ENCODE measurements around the gene JAK3. TPM values are rescaled to one million over a fixed set of nuclear protein-coding genes. Genes with fewer than 3 reads are reported as not detected.

JAK3 gene
- total RNA-seq, 2 donors from 2014 or later, result 2.0 to 3.1 TPM

- peaks cover 33% of the 10 kb centered on the region for H3K4me1 ChIP-seq
- 49 to 76% methylated on average over 5 to 22 of the region's 23 CpGs for WGBS, 2 donors
- intact Hi-C loops (cut with DNase I), result loop anchor here (5.0 kb wide), 1 partner anchor 136 kb away; no protein-coding TSS in a partner anchor
These were observed 14.0 kb upstream of the JAK3 start for GRCh38 chr19:17861542-17862402.

GRCh38 chr19:17860993-17861360, 13.2 kb upstream of the JAK3 start:
- Histone ChIP-seq H3K36me3 (replicated peaks in 1 of 2; ENCODE audit: insufficient read depth in 1 of 2, low read depth in 2 of 2) (peaks cover 18 to 24% of the 10 kb centered on the region in 2 donors), H3K9me3 (no peaks in the 10 kb centered on the region), H3K27me3 (no peaks in the 10 kb centered on the region), H3K4me1 (peaks cover 33% of the 10 kb centered on the region), H3K4me3 (peak overlapping the region; percentile 71 to 92), H3K27ac (peak overlapping the region in 2 of 4 donors; percentile 27 to 93)
- WGBS, 2 donors, result 24 to 55% methylated on average over 3 to 7 of the region's 7 CpGs
- intact Hi-C loops (cut with DNase I), result loop anchor here (5.0 kb wide), 1 partner anchor 136 kb away; no protein-coding TSS in a partner anchor
- DNase-seq, result no peak
- no peak for TF ChIP-seq POLR2A (IDR thresholded peaks at IDR 0.05)
- no peak for TF ChIP-seq CTCF (IDR thresholded peaks at IDR 0.05)
- ATAC-seq, result no peak

More at GRCh38 chr19:17861542-17862402, 14.0 kb upstream of the JAK3 start:
- Histone ChIP-seq H3K27me3 (no peaks in the 10 kb centered on the region), H3K36me3 (replicated peaks in 1 of 2; ENCODE audit: insufficient read depth in 1 of 2, low read depth in 2 of 2) (peaks cover 18 to 24% of the 10 kb centered on the region in 2 donors), H3K9me3 (no peaks in the 10 kb centered on the region), H3K4me3 (no peak overlapping the region), H3K27ac (no peak overlapping the region)
- DNase-seq, result no peak
- no peak for TF ChIP-seq POLR2A (IDR thresholded peaks at IDR 0.05)
- TF ChIP-seq CTCF (IDR thresholded peaks at IDR 0.05), result no peak
- no peak for ATAC-seq

- TF ChIP-seq CTCF (IDR thresholded peaks at IDR 0.05) (no peak), POLR2A (IDR thresholded peaks at IDR 0.05) (no peak)
- H3K27me3 ChIP-seq, result no peaks in the 10 kb centered on the region
- H3K4me1 ChIP-seq, result peaks cover 33% of the 10 kb centered on the region
- ATAC-seq (no peak), DNase-seq (no peak)
- intact Hi-C loops (cut with DNase I), result loop anchor here (5.0 kb wide), 1 partner anchor 137 kb away; no protein-coding TSS in a partner anchor
- peak overlapping the region; percentile 71 to 92 for H3K4me3 ChIP-seq
- peak overlapping the region in 3 of 4 donors; percentile 77 to 93 (median 91) for H3K27ac ChIP-seq
- WGBS, 2 donors, result 1 to 2% methylated on average over 19 to 22 of the region's 22 CpGs
- no peaks in the 10 kb centered on the region for H3K9me3 ChIP-seq
- peaks cover 18 to 24% of the 10 kb centered on the region in 2 donors for H3K36me3 ChIP-seq (replicated peaks in 1 of 2; ENCODE audit: insufficient read depth in 1 of 2, low read depth in 2 of 2)
These were observed 12.7 kb upstream of the JAK3 start for GRCh38 chr19:17860331-17860992.

- Histone ChIP-seq H3K36me3 (replicated peaks in 1 of 2; ENCODE audit: insufficient read depth in 1 of 2, low read depth in 2 of 2) (peaks cover 18 to 24% of the 10 kb centered on the region in 2 donors), H3K27me3 (no peaks in the 10 kb centered on the region), H3K4me3 (peak within 1 kb of the TSS; percentile 71 to 92), H3K4me1 (peaks cover 33% of the 10 kb centered on the region), H3K27ac (peak within 1 kb of the TSS; percentile 55 to 93 (median 84)), H3K9me3 (no peaks in the 10 kb centered on the region)
- 0% methylated on average over 29 to 80 of the region's 80 CpGs for WGBS, 2 donors
- TF ChIP-seq CTCF (IDR thresholded peaks at IDR 0.05), result peak; percentile 54 to 94 (median 86)
- TF ChIP-seq POLR2A (IDR thresholded peaks at IDR 0.05), result peak; percentile 87 to 96 (median 94)
- DNase-seq (peak; percentile 98 to 100 (median 99)), ATAC-seq (peak; percentile 98)
- intact Hi-C loops (cut with DNase I), result loop anchor here (5.0 to 10.0 kb wide), 2 partner anchors 75 to 138 kb away; no protein-coding TSS in a partner anchor
These were observed 11.9 kb upstream of the JAK3 start, which contains the start of gene RPL18A for GRCh38 chr19:17859533-17860330. RPL18A (plus strand) TSS chr19:17859910; CDS start chr19:17859957, 47 bp downstream.

All from body of pancreas (tissue), 4 donors.